H9 (cell line): Measurements from ENCODE around the gene ZMIZ2. TPM values are rescaled to one million over a fixed set of nuclear protein-coding genes. Genes with fewer than 3 reads are reported as not detected.

ENCODE experiments used
- DNase-seq: peaks from one replicate; pipeline ENCODE4 v3.0.0-alpha.2; 2017
- H2AFZ ChIP-seq: one replicate; pipeline ENCODE4 v1.6.1; 2013; ENCODE audit warnings: mild to moderate bottlenecking, low read length, control low read depth, moderate library complexity
- H2AK5ac ChIP-seq: 2 replicates; pipeline ENCODE4 v1.6.1; 2013; ENCODE audit warnings: low read length, control low read depth, mixed read lengths; ENCODE audit not compliant: insufficient read length
- H2BK120ac ChIP-seq: one replicate; pipeline ENCODE4 v1.6.1; 2013; ENCODE audit warnings: low read depth, mild to moderate bottlenecking, low read length, control low read depth, inconsistent platforms; ENCODE audit not compliant: poor library complexity, severe bottlenecking
- H2BK12ac ChIP-seq: 2 replicates; pipeline ENCODE4 v1.6.1; 2013; ENCODE audit warnings: low read length, control low read depth, mixed read lengths, low read depth; ENCODE audit not compliant: insufficient read length
- H2BK15ac ChIP-seq: 2 replicates; pipeline ENCODE4 v1.6.1; 2013; ENCODE audit warnings: low read depth, low read length, control low read depth
- H2BK20ac ChIP-seq: one replicate; pipeline ENCODE4 v1.6.1; 2013; ENCODE audit warnings: low read depth, mild to moderate bottlenecking, low read length, control low read depth, inconsistent platforms; ENCODE audit not compliant: poor library complexity, severe bottlenecking
- H2BK5ac ChIP-seq: 2 replicates; pipeline ENCODE4 v1.6.1; 2013; ENCODE audit warnings: low read length, control low read depth, mixed read lengths; ENCODE audit not compliant: insufficient read length
- H3K14ac ChIP-seq: 2 replicates; pipeline ENCODE4 v1.6.1; 2013; ENCODE audit warnings: low read length, control low read depth; ENCODE audit not compliant: insufficient read depth
- H3K18ac ChIP-seq: 2 replicates; pipeline ENCODE4 v1.6.1; 2013; ENCODE audit warnings: low read depth, mild to moderate bottlenecking, mixed read lengths, low read length, control low read depth; ENCODE audit not compliant: insufficient read length
- H3K23ac ChIP-seq: 2 replicates; pipeline ENCODE4 v1.6.1; 2013; ENCODE audit warnings: low read length, control low read depth, mixed read lengths, low read depth; ENCODE audit not compliant: insufficient read length
- H3K23me2 ChIP-seq: 2 replicates; pipeline ENCODE4 v1.6.1; 2013; ENCODE audit warnings: low read depth, mild to moderate bottlenecking, mixed read lengths, low read length, control low read depth; ENCODE audit not compliant: insufficient read length, poor library complexity, severe bottlenecking
- H3K27ac ChIP-seq: 2 replicates; pipeline ENCODE4 v1.5.1; 2013; ENCODE audit warnings: low read length, control low read depth, mixed read lengths, low read depth; ENCODE audit not compliant: insufficient read length
- H3K27me3 ChIP-seq: 2 replicates; pipeline ENCODE4 v1.6.1; 2013; ENCODE audit warnings: low read length, control low read depth, inconsistent platforms; ENCODE audit not compliant: insufficient read depth
- H3K4ac ChIP-seq: 2 replicates; pipeline ENCODE4 v1.6.1; 2013; ENCODE audit warnings: low read depth, mild to moderate bottlenecking, control low read depth, inconsistent platforms, low read length, moderate library complexity
- H3K4me1 ChIP-seq: 2 replicates; pipeline ENCODE4 v1.6.1; 2013; ENCODE audit warnings: low read length, control low read depth, inconsistent platforms; ENCODE audit not compliant: insufficient read depth
- H3K4me2 ChIP-seq: 2 replicates; pipeline ENCODE4 v1.6.1; 2013; ENCODE audit warnings: low read length, control low read depth, mixed read lengths; ENCODE audit not compliant: insufficient read length, insufficient read depth
- H3K56ac ChIP-seq: 2 replicates; pipeline ENCODE4 v1.6.1; 2013; ENCODE audit warnings: low read depth, mild to moderate bottlenecking, mixed read lengths, low read length, control low read depth; ENCODE audit not compliant: insufficient read length
- H3K79me1 ChIP-seq: 2 replicates; pipeline ENCODE4 v1.6.1; 2013; ENCODE audit warnings: low read depth, mild to moderate bottlenecking, moderate library complexity, low read length, control low read depth, inconsistent platforms; ENCODE audit not compliant: insufficient read depth, poor library complexity, severe bottlenecking
- H3K79me2 ChIP-seq: 2 replicates; pipeline ENCODE4 v1.6.1; 2013; ENCODE audit warnings: low read length, control low read depth, inconsistent platforms; ENCODE audit not compliant: insufficient read depth
- H3K9ac ChIP-seq: 2 replicates; pipeline ENCODE4 v1.6.1; 2013; ENCODE audit warnings: low read length, control low read depth, mixed read lengths; ENCODE audit not compliant: insufficient read length; ENCODE audit errors: extremely low read depth
- H3K9me3 ChIP-seq: one replicate; pipeline ENCODE4 v1.6.1; 2013; ENCODE audit warnings: low read depth, low read length, inconsistent platforms; ENCODE audit not compliant: control insufficient read depth
- H3T11ph ChIP-seq: one replicate; pipeline ENCODE4 v1.6.1; 2013; ENCODE audit warnings: mild to moderate bottlenecking, low read length, control low read depth, inconsistent platforms
- H4K20me1 ChIP-seq: one replicate; pipeline ENCODE4 v1.6.1; 2013; ENCODE audit not compliant: control insufficient read depth, insufficient read length, insufficient read depth
- H4K5ac ChIP-seq: 2 replicates; pipeline ENCODE4 v1.6.1; 2013; ENCODE audit warnings: low read depth, mild to moderate bottlenecking, mixed read lengths, low read length, control low read depth; ENCODE audit not compliant: insufficient read length
- H4K8ac ChIP-seq: replicated peaks from 2 replicates; pipeline ENCODE4 v1.6.1; 2013; ENCODE audit warnings: low read length, control low read depth, mixed read lengths, low read depth; ENCODE audit not compliant: insufficient read length
- H4K91ac ChIP-seq: 2 replicates; pipeline ENCODE4 v1.6.1; 2013; ENCODE audit warnings: low read depth, mild to moderate bottlenecking, moderate library complexity, mixed read lengths, low read length, control low read depth; ENCODE audit not compliant: insufficient read length
- H3K27ac Mint-ChIP-seq, 3 experiments: 2 replicates in 2 of 3; 3 replicates in 1 of 3; pipeline ENCODE4 v1.8.0; 2020 to 2021; ENCODE audit warnings: mixed read lengths in 3 of 3, mild to moderate bottlenecking in 1 of 3, moderate library complexity in 1 of 3
- H3K27me3 Mint-ChIP-seq: 2 replicates; pipeline ENCODE4 v1.8.0; 2021; ENCODE audit warnings: low read depth, mild to moderate bottlenecking, moderate library complexity, mixed read lengths
- H3K36me3 Mint-ChIP-seq, 3 experiments: 2 replicates in 2 of 3; 3 replicates in 1 of 3; pipeline ENCODE4 v1.8.0; 2020 to 2021; ENCODE audit warnings: low read depth in 3 of 3, mixed read lengths in 3 of 3; ENCODE audit not compliant: insufficient read depth in 1 of 3
- H3K4me1 Mint-ChIP-seq, 2 experiments: 2 replicates each; pipeline ENCODE4 v1.8.0; 2020; ENCODE audit warnings: mixed read lengths in 2 of 2
- H3K4me3 Mint-ChIP-seq, 2 experiments: 2 replicates in 1 of 2; 3 replicates in 1 of 2; pipeline ENCODE4 v1.8.0; 2020 to 2021; ENCODE audit warnings: mild to moderate bottlenecking in 2 of 2, mixed read lengths in 2 of 2, moderate library complexity in 1 of 2
- H3K9me3 Mint-ChIP-seq, 2 experiments: 2 replicates in 1 of 2; 3 replicates in 1 of 2; pipeline ENCODE4 v1.8.0; 2020; ENCODE audit warnings: mild to moderate bottlenecking in 2 of 2, mixed read lengths in 2 of 2, moderate library complexity in 1 of 2
- CTCF ChIP-seq: fragments of 200-600 bp; sonication (generic); conservative IDR thresholded peaks from 3 replicates; pipeline ENCODE4 v1.8.0; 2021; ENCODE audit warnings: antibody characterized with exemption, mild to moderate bottlenecking
- WGBS: extraction: QIAGEN DNeasy Blood & Tissue Kit; methylation state at CpG from one replicate; pipeline ENCODE4 v1.1.7; 2013; ENCODE audit warnings: missing lambda C conversion rate, low lambda C conversion rate, mixed read lengths; ENCODE audit not compliant: insufficient read length; ENCODE audit errors: extremely low coverage; 5-methylcytosine and 5-hydroxymethylcytosine counted together
- total RNA-seq: library from RNA; stranded (reverse); gene quantifications from 2 replicates; pipeline ENCODE4 v1.2.1, GENCODE V29; 2021

ZMIZ2 gene
- total RNA-seq, 1 experiment from 2014 or later = 72.9 TPM

- H3K4me1 Mint-ChIP-seq = no peaks in the 10 kb centered on the region
- Histone ChIP-seq H3K14ac (no peak overlapping the region), H2AFZ (no peak overlapping the region), H2BK120ac (no peak overlapping the region), H3K23me2 (no peaks in the 10 kb centered on the region), H2BK15ac (no peak overlapping the region), H3K27me3 (no peaks in the 10 kb centered on the region), H3K23ac (no peak overlapping the region), H3K9me3 (no peaks in the 10 kb centered on the region), H2BK20ac (no peak overlapping the region), H4K20me1 (no peaks in the 10 kb centered on the region), H4K5ac (no peak overlapping the region), H3K4ac (no peak overlapping the region), H2AK5ac (no peak overlapping the region), H3K79me2 (no peaks in the 10 kb centered on the region), H3K18ac (no peak overlapping the region), H4K8ac (no peak overlapping the region), H3K4me1 (no peaks in the 10 kb centered on the region), H3T11ph (no peak overlapping the region), H4K91ac (no peak overlapping the region), H2BK5ac (no peak overlapping the region), H3K9ac (no peak overlapping the region), H3K4me2 (no peak overlapping the region), H3K56ac (no peak overlapping the region), H3K27ac (no peak overlapping the region), H2BK12ac (no peak overlapping the region), H3K79me1 (no peaks in the 10 kb centered on the region)
- no peaks in the 10 kb centered on the region for H3K9me3 Mint-ChIP-seq
- WGBS = no CpG with 5 or more reads among the region's 5 CpGs
- no peak overlapping the region for H3K4me3 Mint-ChIP-seq
- H3K36me3 Mint-ChIP-seq = no peaks in the 10 kb centered on the region
- no peak for TF ChIP-seq CTCF
- no peaks in the 10 kb centered on the region; the same call in none of the 2 replicates for H3K27me3 Mint-ChIP-seq
- H3K27ac Mint-ChIP-seq = no peak overlapping the region
- no peak for DNase-seq
Measured at GRCh38 chr7:44735403-44736165, 13.1 kb upstream of the ZMIZ2 start.
